HG02885 (cell line): ENCODE data around the gene KCND3.
"Not testable (repeated sequence)": the region's sequence is repeated elsewhere in the genome, so short reads cannot be mapped to it uniquely, and the experiment has no call there.

Source experiments
- ATAC-seq: cut with Tn5 transposase; IDR thresholded peaks from one replicate; pipeline ENCODE4 v1.9.1; 2021; ENCODE audit warnings: mild to moderate bottlenecking; ENCODE audit not compliant: unreplicated experiment, poor library complexity

KCND3 gene

DNA sequence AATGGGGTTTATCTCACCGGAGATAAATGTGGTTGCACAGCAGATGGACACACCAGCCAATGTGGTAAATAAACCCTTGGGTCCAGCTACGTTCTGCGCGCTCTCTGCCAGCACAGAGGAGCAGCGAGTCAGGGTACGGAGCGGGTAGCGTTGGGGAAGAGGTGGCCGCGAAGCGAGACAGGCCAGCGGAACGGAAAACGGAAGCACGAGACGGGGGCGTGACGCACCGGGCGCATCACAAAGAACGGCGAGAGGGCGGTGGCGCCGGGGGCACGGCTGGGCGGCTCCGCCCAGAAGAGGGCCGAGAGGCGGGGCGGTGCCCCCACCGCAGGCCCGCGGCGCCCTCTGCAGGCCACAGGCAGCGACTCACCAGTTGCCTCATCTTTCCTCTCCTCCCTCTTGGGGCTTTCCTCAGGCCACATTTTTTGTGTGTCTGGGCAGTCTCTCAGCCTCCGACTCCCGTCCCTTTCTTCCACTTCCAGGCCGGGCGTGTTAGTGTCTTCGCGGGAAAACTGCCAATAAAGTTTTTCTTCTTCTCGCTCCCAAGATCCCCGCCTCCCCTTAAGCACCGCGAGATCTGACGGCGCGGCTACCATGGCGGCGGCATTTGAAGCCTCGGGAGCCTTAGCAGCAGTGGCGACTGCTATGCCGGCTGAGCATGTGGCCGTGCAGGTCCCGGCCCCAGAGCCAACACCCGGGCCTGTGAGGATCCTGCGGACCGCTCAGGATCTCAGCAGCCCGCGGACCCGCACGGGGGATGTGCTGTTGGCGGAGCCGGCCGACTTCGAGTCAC, 233.9 kb downstream of the KCND3 start, which contains the start of gene DDX20:
DDX20 (plus strand) TSS at position 571 of the 793 bp plus-strand sequence; CDS start at position 595, 24 bp downstream.
- peak; percentile 91 for ATAC-seq

DNA sequence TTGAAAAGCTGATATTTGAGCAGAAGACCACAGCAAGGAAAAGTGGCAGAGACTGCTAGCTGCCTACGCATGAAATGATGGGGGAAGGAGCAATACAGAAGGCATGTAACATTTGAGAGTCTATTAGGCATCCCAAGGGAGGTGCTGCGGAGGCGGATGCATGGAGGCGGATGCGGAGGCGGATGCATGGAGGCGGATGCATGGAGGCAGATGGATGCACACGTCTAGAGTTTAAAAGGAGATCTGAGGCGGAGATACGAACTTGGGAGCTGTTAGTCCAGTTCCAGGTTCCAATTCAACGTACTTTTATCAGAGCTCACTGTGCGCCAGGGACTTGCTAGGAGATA, 234.5 kb downstream of the KCND3 start:
- peak; percentile 1 for ATAC-seq

- ATAC-seq: no peak
Measured at GRCh38 chr1:111751906-111752575, 237.4 kb downstream of the KCND3 start.

- ATAC-seq: no peak
Measured at GRCh38 chr1:111750856-111751255, 238.6 kb downstream of the KCND3 start.

GRCh38 chr1:111749628-111750027, 239.8 kb downstream of the KCND3 start:
- no peak for ATAC-seq

DNA sequence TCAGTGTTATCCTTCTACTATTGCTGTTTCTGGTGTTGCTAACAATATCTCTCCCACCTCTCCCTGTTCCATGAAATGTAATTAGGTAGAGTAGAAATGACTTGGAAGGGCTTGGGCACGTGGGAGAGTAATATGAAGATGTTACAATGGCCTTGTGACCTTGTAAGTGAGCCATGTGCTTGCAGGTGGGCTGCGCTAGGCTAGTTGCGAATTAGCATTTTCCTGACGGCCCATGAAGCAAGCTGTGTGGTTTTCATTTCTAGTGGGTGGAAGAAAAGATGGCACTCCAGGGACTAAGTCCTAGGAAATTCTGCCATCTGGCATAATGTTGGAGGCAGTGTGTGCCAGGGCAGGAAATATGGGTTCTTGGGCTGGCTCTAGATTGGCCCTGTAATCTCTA, 241.5 kb downstream of the KCND3 start:
- no peak for ATAC-seq

DNA sequence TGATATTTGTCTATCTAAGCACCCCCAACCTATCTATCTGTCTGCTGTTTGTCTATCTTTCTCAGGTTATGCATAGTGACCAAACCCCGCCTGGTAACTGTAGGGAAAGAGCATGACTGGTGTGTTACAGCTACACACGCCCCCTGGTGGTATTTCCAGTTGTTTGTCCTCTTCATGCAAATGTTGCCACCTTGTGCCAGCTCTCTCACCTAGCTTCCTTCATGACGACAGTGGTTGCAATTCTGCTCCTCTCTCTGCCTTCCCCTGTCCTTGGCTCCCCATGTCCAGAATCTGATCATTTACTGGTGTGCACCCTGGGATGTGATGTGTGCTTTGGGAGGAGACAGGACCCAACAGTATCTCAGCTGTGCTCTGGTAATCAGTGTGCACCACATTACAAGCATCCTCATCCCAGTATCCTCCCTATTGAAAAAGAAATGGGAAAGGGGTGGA, 242.2 kb downstream of the KCND3 start:
- ATAC-seq: no peak

DNA sequence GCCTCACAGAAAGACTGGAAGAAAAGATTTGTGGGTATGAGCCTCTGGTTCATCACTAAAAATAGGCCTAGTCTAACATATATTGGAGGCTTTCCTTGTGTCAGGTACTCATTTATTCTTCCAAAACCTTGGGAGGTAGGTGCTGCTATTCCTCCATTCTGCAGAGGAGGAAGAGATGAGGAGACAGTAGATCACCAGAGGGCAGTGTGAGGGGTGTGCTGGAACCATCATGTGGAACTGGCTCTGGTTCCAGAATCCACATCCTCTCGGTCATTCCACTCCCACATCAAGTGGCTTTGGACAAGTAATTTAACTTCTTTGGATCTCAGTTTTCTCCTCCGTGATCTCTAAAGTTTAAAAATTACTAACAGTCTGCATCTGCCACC, 242.9 kb downstream of the KCND3 start:
- no peak for ATAC-seq

DNA sequence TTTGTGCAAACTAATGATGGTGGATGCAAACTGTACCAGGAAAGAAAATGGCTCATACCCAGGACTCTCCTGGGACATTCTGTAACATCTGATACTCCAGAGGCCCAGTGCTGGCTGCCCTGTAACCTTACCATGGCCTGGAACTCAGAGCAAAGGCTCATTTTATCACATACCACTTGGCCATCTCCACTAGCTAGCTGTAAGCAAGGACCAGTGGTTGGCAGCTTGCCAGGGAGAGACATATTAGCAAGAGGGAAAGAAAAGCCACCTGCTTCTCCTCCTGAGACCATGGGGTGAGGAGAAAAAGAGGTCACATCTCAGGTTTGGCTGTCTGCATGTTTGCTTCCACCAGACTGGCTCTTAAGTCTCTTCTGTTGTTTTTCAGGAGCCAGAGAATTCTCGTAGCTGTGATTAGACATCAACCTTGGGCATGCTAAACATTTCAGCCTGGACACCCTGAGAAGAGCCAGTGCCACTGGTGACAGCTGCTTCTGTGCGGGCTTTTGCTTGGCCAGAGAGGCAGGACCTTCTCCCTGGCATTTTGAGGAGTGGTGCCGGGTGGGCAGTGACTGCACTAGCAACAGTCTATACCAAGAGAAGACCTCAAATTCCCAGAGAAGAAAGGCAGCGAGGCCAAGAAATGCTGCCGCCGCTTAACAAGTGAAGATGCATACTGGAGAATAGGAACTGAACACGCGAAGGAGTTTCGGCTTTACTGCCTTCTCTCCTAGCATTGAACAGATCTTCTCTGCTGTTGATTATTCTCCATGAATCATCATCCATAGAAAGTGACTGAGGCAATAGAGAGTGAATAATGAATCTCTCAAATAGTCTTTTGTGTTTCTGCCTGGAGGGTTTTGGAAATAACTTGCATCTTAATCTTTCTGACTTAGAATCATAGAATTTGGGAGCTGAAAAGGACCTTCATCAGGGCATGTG, 243.5 kb downstream of the KCND3 start:
- no peak for ATAC-seq

- no peak for ATAC-seq
Measured at GRCh38 chr1:111743679-111744101, 245.8 kb downstream of the KCND3 start.

- no peak for ATAC-seq
Measured at GRCh38 chr1:111742938-111743549, 246.4 kb downstream of the KCND3 start.

DNA sequence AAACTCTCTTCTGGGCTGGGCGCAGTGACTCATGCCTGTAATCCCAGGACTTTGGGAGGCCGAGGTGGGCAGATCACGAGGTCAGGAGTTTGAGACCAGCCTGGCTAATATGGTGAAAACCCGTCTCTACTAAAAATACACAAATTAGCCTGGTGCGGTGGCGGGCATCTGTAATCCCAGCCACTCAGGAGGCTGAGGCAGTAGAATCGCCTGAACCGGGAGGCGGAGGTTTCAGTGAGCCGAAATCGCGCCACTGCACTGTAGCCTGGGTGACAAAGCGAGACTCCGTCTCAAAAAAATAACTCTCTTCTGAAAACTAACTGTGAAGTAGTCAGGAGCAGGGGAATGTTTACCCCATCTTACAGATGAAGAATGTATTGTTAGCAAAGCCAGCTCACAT, 247.2 kb downstream of the KCND3 start:
- not testable (repeated sequence) for ATAC-seq

GRCh38 chr1:111739925-111740765, 249.3 kb downstream of the KCND3 start:
- ATAC-seq: no peak

DNA sequence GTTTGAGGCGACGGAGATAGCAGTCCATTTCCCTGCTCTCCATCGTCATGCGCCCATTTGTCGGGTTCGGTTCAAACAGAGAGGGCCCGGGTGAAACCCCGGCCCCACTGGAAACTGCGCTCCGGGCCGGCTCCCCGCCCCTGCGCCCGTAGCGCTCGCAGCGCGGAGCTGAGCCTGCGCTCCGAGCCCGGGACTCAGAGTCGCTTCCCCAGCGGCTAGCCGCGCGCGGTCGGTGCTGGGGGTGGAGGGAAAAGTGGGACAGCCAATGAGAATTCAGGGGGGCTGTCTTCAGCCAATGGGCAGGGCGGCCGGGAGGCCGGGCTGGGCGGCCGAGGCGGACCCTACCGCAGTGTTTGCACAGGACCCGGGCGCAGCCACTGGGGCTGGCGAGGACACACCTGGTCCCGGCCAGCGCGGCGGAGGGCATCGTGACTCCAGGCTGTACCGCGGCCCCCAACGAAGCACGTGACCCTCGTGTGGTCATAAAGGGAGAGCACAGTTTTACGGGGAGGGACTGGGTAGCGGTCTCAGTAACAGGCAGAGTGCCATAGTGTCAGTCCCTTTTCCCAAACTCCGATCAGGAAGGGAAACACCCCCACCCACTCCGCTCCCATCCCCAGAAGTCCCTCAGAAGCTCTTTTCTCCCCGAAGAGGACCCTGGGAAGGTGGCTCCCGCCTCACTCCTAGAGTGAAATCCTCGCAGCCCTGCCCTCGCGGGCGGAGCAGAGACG, 250.1 kb downstream of the KCND3 start, which contains the start of gene INKA2:
INKA2 (minus strand) TSS at position 202 of the 731 bp plus-strand sequence; CDS start at position 49, 153 bp downstream.
- ATAC-seq: peak; percentile 91

DNA sequence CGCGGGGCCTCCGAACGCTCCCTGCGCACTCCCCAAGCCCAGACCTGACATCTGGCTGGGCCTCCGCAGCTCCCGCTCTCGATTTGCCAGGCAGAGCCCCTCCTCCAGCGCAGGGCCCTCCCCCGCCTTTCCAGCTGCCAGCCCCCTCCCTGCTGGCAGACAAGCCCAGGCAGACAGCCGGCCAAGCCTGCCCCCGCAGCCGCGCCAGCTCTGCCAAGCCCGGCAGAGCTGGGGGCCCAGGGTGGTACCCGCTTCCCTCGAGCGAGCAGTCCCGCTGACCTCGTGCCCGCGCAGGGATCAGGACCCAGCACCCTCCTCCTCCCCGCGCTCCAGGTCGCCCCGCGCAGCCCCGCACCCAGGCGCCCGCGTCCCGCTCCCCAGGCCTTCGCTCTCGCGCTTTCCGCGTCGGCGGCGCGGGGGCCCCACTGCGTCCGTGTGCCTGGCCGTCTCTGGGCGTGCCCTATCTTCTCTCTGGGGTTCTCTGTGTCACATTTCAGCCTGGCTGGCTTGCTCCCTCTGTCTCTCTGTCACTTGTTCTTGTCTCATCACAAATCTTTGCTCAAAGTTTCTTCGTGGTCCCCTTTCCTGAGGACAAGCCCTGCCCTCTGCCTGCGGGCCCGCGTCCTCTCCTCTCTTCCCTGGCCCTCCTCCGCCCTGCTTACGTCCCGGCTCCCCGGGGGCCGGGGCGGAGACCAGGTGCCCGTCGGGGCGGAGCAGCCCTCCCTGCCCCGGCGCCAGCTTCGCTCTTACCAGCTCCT, 250.9 kb downstream of the KCND3 start:
- ATAC-seq: peak; percentile 42

- no peak for ATAC-seq
Measured at GRCh38 chr1:111738133-111738435, 251.4 kb downstream of the KCND3 start.

DNA sequence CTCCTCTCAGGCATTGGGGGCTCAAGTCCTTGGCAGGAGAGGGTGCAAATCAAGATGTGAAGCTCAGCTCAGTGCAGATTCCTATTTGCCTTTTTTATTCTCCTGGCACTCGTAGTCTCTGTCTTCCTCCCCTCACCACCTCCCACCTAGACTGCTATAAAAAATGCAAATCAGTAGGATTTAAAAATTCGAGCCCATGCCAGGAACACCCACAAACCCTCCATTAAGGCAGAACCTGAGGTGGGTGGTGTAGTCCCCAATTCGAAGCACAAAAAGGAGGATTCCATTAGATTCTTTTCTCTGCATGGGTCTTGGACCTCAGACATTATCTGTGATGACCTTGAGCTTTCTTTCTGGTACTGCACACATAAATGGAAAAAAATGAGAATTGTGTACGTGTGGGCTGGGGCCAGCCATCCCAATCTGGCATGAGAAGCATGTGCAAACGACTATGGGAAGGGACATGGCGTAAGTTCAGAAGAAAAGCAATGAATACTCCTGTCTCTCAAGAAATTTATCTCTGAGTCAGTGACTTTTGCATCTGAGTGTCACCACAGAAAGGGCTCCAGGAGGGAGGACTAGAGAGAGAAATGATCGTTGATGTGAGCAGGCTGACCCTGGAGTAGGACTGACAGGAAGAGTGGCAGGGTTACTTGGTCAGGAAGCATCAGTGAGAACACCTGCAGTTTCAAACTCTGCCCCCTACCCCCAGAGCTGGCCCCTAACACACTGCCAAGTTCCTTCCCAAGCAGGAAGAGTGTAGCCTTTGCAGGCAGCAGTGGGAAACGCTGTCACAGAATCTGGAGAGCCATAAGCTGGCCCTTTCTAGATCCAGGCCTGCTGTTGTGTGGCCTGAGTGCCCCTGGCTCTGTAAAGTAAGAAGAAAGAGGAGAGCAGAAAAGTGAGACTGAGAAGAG, 252.0 kb downstream of the KCND3 start:
- ATAC-seq: no peak
